PC-3 (cell line): ENCODE measurements around the gene HARS1. TPM values are rescaled to one million over a fixed set of nuclear protein-coding genes. Genes with fewer than 3 reads are reported as not detected.
A peak's percentile ranks its signal among the peaks of the same experiment; 100 is the strongest.

Experiments
- ATAC-seq: fragments of 200-7000 bp; cut with Tn5 transposase; 2 replicates; pipeline ENCODE4 v1.9.1; 2020; ENCODE audit warnings: mild to moderate bottlenecking, moderate library complexity
- BruUV-seq: library from RNA; stranded (reverse); fragments of 400-500 nt; replicated peaks from 2 replicates; lab custom pipeline; 2021; lab: Mats Ljungman, UMichigan
- CTCF ChIA-PET: fragments of 300-600 bp; sonication (Branson Sonifier 250); formaldehyde crosslinking; loops from one replicate; lab custom pipeline; 2022; ENCODE audit warnings: antibody characterized with exemption; lab: Charles Lee
- POLR2A ChIA-PET: fragments of 300-600 bp; sonication (Branson Sonifier 250); formaldehyde crosslinking; loops from one replicate; lab custom pipeline; 2022; ENCODE audit warnings: antibody characterized with exemption; ENCODE audit not compliant: unreplicated experiment; lab: Charles Lee
- DNase-seq: peaks from one replicate; pipeline ENCODE4 v3.0.0-alpha.2; 2015
- H2AFZ ChIP-seq: fragments of 300-600 bp; sonication (generic); 2 replicates; pipeline ENCODE4 v1.6.0; 2016; ENCODE audit warnings: antibody characterized with exemption, low read length
- H3F3A ChIP-seq: fragments of 300-600 bp; sonication (generic); one replicate; pipeline ENCODE4 v1.6.0; 2017; ENCODE audit warnings: antibody characterized with exemption, low read length, control low read depth, mild to moderate bottlenecking; ENCODE audit not compliant: unreplicated experiment
- H3K27ac ChIP-seq: fragments of 300-600 bp; sonication (generic); 2 replicates; pipeline ENCODE4 v1.5.1; 2016; ENCODE audit warnings: mild to moderate bottlenecking, low read length
- H3K27me3 ChIP-seq: fragments of 300-600 bp; sonication (generic); 2 replicates; pipeline ENCODE4 v1.6.1; 2016; ENCODE audit warnings: low read length, mixed read lengths
- H3K36me3 ChIP-seq: fragments of 300-600 bp; sonication (generic); 2 replicates; pipeline ENCODE4 v1.6.1; 2016; ENCODE audit warnings: low read depth, mixed run types, low read length, mixed read lengths
- H3K4me1 ChIP-seq: fragments of 300-600 bp; sonication (generic); 2 replicates; pipeline ENCODE4 v1.5.1; 2016; ENCODE audit warnings: low read length; ENCODE audit not compliant: insufficient read depth
- H3K4me2 ChIP-seq: fragments of 300-600 bp; sonication (generic); 2 replicates; pipeline ENCODE4 v1.6.0; 2016; ENCODE audit warnings: low read length
- H3K4me3 ChIP-seq: fragments of 300-600 bp; sonication (generic); 2 replicates; pipeline ENCODE4 v1.5.1; 2016; ENCODE audit warnings: mild to moderate bottlenecking, low read length, mixed read lengths
- H3K79me2 ChIP-seq: fragments of 300-600 bp; sonication (generic); 2 replicates; pipeline ENCODE4 v1.6.1; 2017; ENCODE audit warnings: low read length, mixed read lengths
- H3K9ac ChIP-seq: fragments of 300-600 bp; sonication (generic); 2 replicates; pipeline ENCODE4 v1.6.0; 2016; ENCODE audit warnings: mild to moderate bottlenecking, low read length
- H3K9me2 ChIP-seq: fragments of 300-600 bp; sonication (generic); replicated peaks from 2 replicates; pipeline ENCODE4 v1.6.1; 2016; ENCODE audit warnings: mixed run types, low read length, mixed read lengths
- H3K9me3 ChIP-seq: fragments of 300-600 bp; sonication (generic); 2 replicates; pipeline ENCODE4 v1.6.1; 2016; ENCODE audit warnings: low read length, mixed read lengths
- H4K20me1 ChIP-seq: fragments of 300-600 bp; sonication (generic); 2 replicates; pipeline ENCODE4 v1.6.1; 2016; ENCODE audit warnings: low read length, mixed read lengths
- CTCF ChIP-seq: fragments of 300-600 bp; sonication (generic); conservative IDR thresholded peaks from 2 replicates; pipeline ENCODE4 v1.5.1; 2017; ENCODE audit warnings: antibody characterized with exemption, low read depth, mild to moderate bottlenecking, low read length
- EZH2 ChIP-seq: fragments of 300-600 bp; sonication (generic); IDR thresholded peaks from one replicate; pipeline ENCODE4 v1.6.1; 2017; ENCODE audit warnings: antibody characterized with exemption, mild to moderate bottlenecking, low read length; ENCODE audit not compliant: unreplicated experiment
- EZH2phosphoT487 ChIP-seq: fragments of 300-600 bp; sonication (generic); IDR thresholded peaks from 2 replicates; pipeline ENCODE4 v1.6.1; 2018; ENCODE audit warnings: mild to moderate bottlenecking, antibody characterized with exemption, low read length, borderline replicate concordance
- intact Hi-C: fragments of 100-400 bp; cut with micrococcal nuclease; formaldehyde crosslinking; loops from 2 replicates; pipeline ENCODE4 v1.9.0; 2023
- total RNA-seq: library from RNA; depleted of rRNA; stranded (reverse); fragments of >200 nt; gene quantifications from 2 replicates; pipeline ENCODE4 v1.2.3, GENCODE V29; 2014

HARS1 gene
- total RNA-seq, 1 experiment from 2014 or later = 87.1 TPM

- H3K9ac ChIP-seq = no peak overlapping the region
- H3K9me2 ChIP-seq = no peaks in the 10 kb centered on the region
- no peaks in the 10 kb centered on the region for H3K79me2 ChIP-seq
- H3K36me3 ChIP-seq = no peaks in the 10 kb centered on the region; the same call in 1 of the 2 replicates
- no peak for TF ChIP-seq EZH2
- TF ChIP-seq EZH2phosphoT487 = no peak
- TF ChIP-seq CTCF = no peak
- H3K4me1 ChIP-seq = no peaks in the 10 kb centered on the region
- DNase-seq (no peak), ATAC-seq (peak; percentile 48)
- H3K27me3 ChIP-seq = no peaks in the 10 kb centered on the region
- BruUV-seq = no TSS peak
- no peaks in the 10 kb centered on the region for H4K20me1 ChIP-seq
- H3K27ac ChIP-seq = no peak overlapping the region
- H3K9me3 ChIP-seq = peaks cover 4% of the 10 kb centered on the region; the same call in 1 of the 2 replicates
- H3K4me3 ChIP-seq = peak overlapping the region; percentile 45; the same call in 1 of the 2 replicates
- H3K4me2 ChIP-seq = peak overlapping the region; percentile 69
- ChIA-PET POLR2A (no interaction called here), CTCF (no interaction called here)
- peak overlapping the region; percentile 48; the same call in 1 of the 2 replicates for H2AFZ ChIP-seq
- intact Hi-C loops = no loop called here
- H3F3A ChIP-seq = no peaks in the 10 kb centered on the region
These were observed 58.7 kb downstream of the HARS1 start for GRCh38 chr5:140632366-140633020.

- CTCF ChIA-PET = no interaction called here
- BruUV-seq = no TSS peak
- H3K9me2 ChIP-seq = no peaks in the 10 kb centered on the region
These were observed 59.3 kb downstream of the HARS1 start for GRCh38 chr5:140631831-140632365.

More at GRCh38 chr5:140631831-140632365, 59.3 kb downstream of the HARS1 start:
- Histone ChIP-seq H3F3A (no peaks in the 10 kb centered on the region), H3K79me2 (no peaks in the 10 kb centered on the region), H3K4me2 (no peak overlapping the region), H3K9me3 (peaks cover 4% of the 10 kb centered on the region; the same call in 1 of the 2 replicates), H3K4me1 (no peaks in the 10 kb centered on the region), H3K9ac (no peak overlapping the region), H4K20me1 (no peaks in the 10 kb centered on the region), H3K36me3 (no peaks in the 10 kb centered on the region; the same call in 1 of the 2 replicates), H2AFZ (no peak overlapping the region), H3K4me3 (no peak overlapping the region), H3K27me3 (no peaks in the 10 kb centered on the region), H3K27ac (no peak overlapping the region)
- intact Hi-C loops = no loop called here
- POLR2A ChIA-PET = no interaction called here
- no peak for TF ChIP-seq EZH2
- TF ChIP-seq CTCF = no peak
- TF ChIP-seq EZH2phosphoT487 = no peak
- ATAC-seq = no peak
- no peak for DNase-seq
